ENCODE data around the gene LRRC4. TPM values are rescaled to one million over a fixed set of nuclear protein-coding genes. Genes with fewer than 3 reads are reported as not detected.

LRRC4 gene
- total and polyA plus RNA-seq, 2 donors (not counting 3 experiments of a cell fraction or from before 2014, with no cell fraction given) = 3.8 to 4.2 TPM

- H4K20me1 ChIP-seq (replicated peaks; ENCODE audit: control insufficient read depth, extremely low read depth, insufficient read depth, low read length) = no peaks in the 10 kb centered on the region
- FAIRE-seq (no peak), DNase-seq (ENCODE audit: low read depth, low spot score) (no peak)
- intact Hi-C loops (cut with micrococcal nuclease) = no loop called here
- ChIA-PET POLR2A (interaction anchor here (0.7 kb wide), 2 partner anchors 26 to 275 kb away, joined by 3 read pairs; no protein-coding TSS in a partner anchor), CTCF (interaction anchor here (0.8 to 1.2 kb wide), 2 partner anchors 182 to 318 kb away, joined by 3 read pairs; no protein-coding TSS in a partner anchor)
- H3K4me3 ChIP-seq (replicated peaks in 1 of 3; ENCODE audit: insufficient read depth in 1 of 3, low read depth in 1 of 3, low read length in 3 of 3) = no peak overlapping the region
- no peak overlapping the region for H3K27ac ChIP-seq (ENCODE audit: insufficient read depth, low read depth, low read length)
- no peak overlapping the region for H3K4me2 ChIP-seq (ENCODE audit: insufficient read depth, low read length)
- H2AFZ ChIP-seq (ENCODE audit: low read depth, low read length) = no peak overlapping the region
- H3K9ac ChIP-seq (replicated peaks; ENCODE audit: extremely low read depth, insufficient read depth, low read length) = no peak overlapping the region
- TF ChIP-seq GATA2 (IDR thresholded peaks at IDR 0.05; ENCODE audit: insufficient read depth, insufficient read length, low read depth, low read length) (no peak), EZH2 (IDR thresholded peaks at IDR 0.05; ENCODE audit: borderline replicate concordance, low read depth, low read length, severe bottlenecking) (no peak), MYC (IDR thresholded peaks at IDR 0.05; ENCODE audit: low read depth, low read length) (no peak), JUN (IDR thresholded peaks at IDR 0.05; ENCODE audit: borderline replicate concordance, insufficient read depth, insufficient read length, low read depth) (no peak), FOS (IDR thresholded peaks at IDR 0.05; ENCODE audit: borderline replicate concordance, insufficient read depth, low read length) (no peak), POLR2AphosphoS5 (IDR thresholded peaks at IDR 0.05; ENCODE audit: insufficient read depth, low read depth, low read length) (no peak), POLR2A (IDR thresholded peaks at IDR 0.05; ENCODE audit: low read depth, low read length) (no peak), MAX (IDR thresholded peaks at IDR 0.05; ENCODE audit: insufficient read depth, insufficient read length) (no peak)
- TF ChIP-seq, protein P1, sequence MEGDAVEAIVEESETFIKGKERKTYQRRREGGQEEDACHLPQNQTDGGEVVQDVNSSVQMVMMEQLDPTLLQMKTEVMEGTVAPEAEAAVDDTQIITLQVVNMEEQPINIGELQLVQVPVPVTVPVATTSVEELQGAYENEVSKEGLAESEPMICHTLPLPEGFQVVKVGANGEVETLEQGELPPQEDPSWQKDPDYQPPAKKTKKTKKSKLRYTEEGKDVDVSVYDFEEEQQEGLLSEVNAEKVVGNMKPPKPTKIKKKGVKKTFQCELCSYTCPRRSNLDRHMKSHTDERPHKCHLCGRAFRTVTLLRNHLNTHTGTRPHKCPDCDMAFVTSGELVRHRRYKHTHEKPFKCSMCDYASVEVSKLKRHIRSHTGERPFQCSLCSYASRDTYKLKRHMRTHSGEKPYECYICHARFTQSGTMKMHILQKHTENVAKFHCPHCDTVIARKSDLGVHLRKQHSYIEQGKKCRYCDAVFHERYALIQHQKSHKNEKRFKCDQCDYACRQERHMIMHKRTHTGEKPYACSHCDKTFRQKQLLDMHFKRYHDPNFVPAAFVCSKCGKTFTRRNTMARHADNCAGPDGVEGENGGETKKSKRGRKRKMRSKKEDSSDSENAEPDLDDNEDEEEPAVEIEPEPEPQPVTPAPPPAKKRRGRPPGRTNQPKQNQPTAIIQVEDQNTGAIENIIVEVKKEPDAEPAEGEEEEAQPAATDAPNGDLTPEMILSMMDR (IDR thresholded peaks at IDR 0.05; ENCODE audit: extremely low read depth in 1 of 2, insufficient read depth in 1 of 2, low read depth in 1 of 2, low read length in 2 of 2) = no peak
- dilution Hi-C loops (cut with MboI; ENCODE audit: extremely low pct_ligation_motif_present, low sequenced_read_pairs) = no loop called here
- peaks cover 13% of the 10 kb centered on the region for H3K4me1 ChIP-seq (ENCODE audit: control insufficient read depth, extremely low read depth, insufficient read depth, low read length)
- H3K79me2 ChIP-seq (ENCODE audit: control insufficient read depth, insufficient read depth, low read length) = no peaks in the 10 kb centered on the region
- no TSS peak for BruUV-seq (replicated peaks)
- H3K9me1 ChIP-seq (replicated peaks; ENCODE audit: control insufficient read depth, extremely low read depth, insufficient read depth, low read length) = no peaks in the 10 kb centered on the region
- H3K27me3 ChIP-seq (ENCODE audit: control insufficient read depth in 2 of 2, insufficient read depth in 2 of 2, low read length in 2 of 2) = no peaks in the 10 kb centered on the region
- H3K36me3 ChIP-seq (ENCODE audit: control insufficient read depth in 2 of 2, extremely low read depth in 1 of 2, insufficient read depth in 2 of 2, low read length in 2 of 2) = no peaks in the 10 kb centered on the region
- H3K9me3 ChIP-seq (replicated peaks; ENCODE audit: control insufficient read depth, insufficient read depth, low read length) = no peaks in the 10 kb centered on the region
Observed at GRCh38 chr7:128026551-128026950, 4.7 kb downstream of the LRRC4 start.
